DND-41 (cell line): ENCODE results near the gene RFLNA.

Source experiments
- EZH2 ChIP-seq: IDR thresholded peaks from 3 replicates; pipeline ENCODE4 v1.6.1; 2012; ENCODE audit warnings: borderline replicate concordance, low read depth, mild to moderate bottlenecking, moderate library complexity, low read length, inconsistent platforms; ENCODE audit not compliant: severe bottlenecking
- TF ChIP-seq, protein P1 (sequence below): IDR thresholded peaks from 2 replicates; pipeline ENCODE4 v1.5.1; 2012; ENCODE audit warnings: borderline replicate concordance, low read length, moderate library complexity, mild to moderate bottlenecking; ENCODE audit not compliant: poor library complexity, severe bottlenecking; ENCODE audit errors: extremely low read depth

DNA sequence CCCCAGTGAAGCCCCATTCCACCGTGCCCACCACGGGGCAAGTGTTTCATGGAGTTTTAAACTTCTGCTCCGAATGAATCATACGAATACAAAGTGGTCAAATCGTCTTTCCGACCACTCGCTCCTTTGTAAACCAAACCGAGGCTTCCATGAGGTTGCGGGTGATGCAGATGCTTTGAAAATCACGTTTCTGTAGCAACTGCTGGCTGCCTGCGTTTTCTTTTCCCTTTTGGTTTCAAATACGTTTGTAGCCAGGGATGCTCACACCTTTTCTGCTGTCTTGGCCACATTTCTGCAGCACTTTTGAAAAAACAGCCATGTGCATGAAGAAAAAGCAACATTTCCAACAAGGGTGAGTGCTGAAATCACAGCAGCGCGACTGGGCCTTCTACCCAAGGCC lies 33.7 kb downstream of the RFLNA start:
- TF ChIP-seq, protein P1, sequence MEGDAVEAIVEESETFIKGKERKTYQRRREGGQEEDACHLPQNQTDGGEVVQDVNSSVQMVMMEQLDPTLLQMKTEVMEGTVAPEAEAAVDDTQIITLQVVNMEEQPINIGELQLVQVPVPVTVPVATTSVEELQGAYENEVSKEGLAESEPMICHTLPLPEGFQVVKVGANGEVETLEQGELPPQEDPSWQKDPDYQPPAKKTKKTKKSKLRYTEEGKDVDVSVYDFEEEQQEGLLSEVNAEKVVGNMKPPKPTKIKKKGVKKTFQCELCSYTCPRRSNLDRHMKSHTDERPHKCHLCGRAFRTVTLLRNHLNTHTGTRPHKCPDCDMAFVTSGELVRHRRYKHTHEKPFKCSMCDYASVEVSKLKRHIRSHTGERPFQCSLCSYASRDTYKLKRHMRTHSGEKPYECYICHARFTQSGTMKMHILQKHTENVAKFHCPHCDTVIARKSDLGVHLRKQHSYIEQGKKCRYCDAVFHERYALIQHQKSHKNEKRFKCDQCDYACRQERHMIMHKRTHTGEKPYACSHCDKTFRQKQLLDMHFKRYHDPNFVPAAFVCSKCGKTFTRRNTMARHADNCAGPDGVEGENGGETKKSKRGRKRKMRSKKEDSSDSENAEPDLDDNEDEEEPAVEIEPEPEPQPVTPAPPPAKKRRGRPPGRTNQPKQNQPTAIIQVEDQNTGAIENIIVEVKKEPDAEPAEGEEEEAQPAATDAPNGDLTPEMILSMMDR = no peak
- no peak for TF ChIP-seq EZH2
